B cell (primary cell): ENCODE data around the gene KCNMB2. TPM values are rescaled to one million over a fixed set of nuclear protein-coding genes. Genes with fewer than 3 reads are reported as not detected.

Experiments used
- ATAC-seq: fragments of 200-7000 bp; cut with Tn5 transposase; one replicate; pipeline ENCODE4 v1.10.0; 2021; ENCODE audit warnings: low read depth, mild to moderate bottlenecking, moderate number of reproducible peaks, moderate library complexity
- CTCF ChIA-PET: fragments of 350-600 bp; sonication (Branson Sonifier 250); formaldehyde crosslinking; loops from one replicate; lab custom pipeline; 2021; ENCODE audit warnings: antibody characterized with exemption, inconsistent platforms; lab: Charles Lee
- POLR2A ChIA-PET: fragments of 350-600 bp; sonication (Branson Sonifier 250); formaldehyde crosslinking; loops from one replicate; lab custom pipeline; 2021; ENCODE audit warnings: antibody characterized with exemption; lab: Charles Lee
- DNase-seq: peaks from one replicate; pipeline ENCODE4 v3.0.0; 2013
- H2AFZ ChIP-seq: 2 replicates; pipeline ENCODE4 v1.6.1; 2012; ENCODE audit warnings: mild to moderate bottlenecking, low read depth, low read length; ENCODE audit not compliant: insufficient read depth, poor library complexity, severe bottlenecking
- H3K27ac ChIP-seq, 2 donors: 1 replicate in 1 of 2; 2 replicates in 1 of 2; pipeline ENCODE4 v1.5.1; 2012 to 2013; ENCODE audit warnings: low read length in 2 of 2, mild to moderate bottlenecking in 2 of 2, moderate library complexity in 1 of 2
- H3K27me3 ChIP-seq, 4 experiments: fragments of 200-600 bp in 1 of 4; sonication (generic) in 1 of 4; replicated peaks in 1 of 4; 1 replicate in 2 of 4; 2 replicates in 2 of 4; pipeline versions ENCODE4 v1.6.1 to v1.7.0; 2013 to 2016; ENCODE audit warnings: low read length in 3 of 4, mild to moderate bottlenecking in 2 of 4, mixed read lengths in 1 of 4, moderate library complexity in 1 of 4; ENCODE audit not compliant: insufficient read depth in 4 of 4, control insufficient read depth in 3 of 4; ENCODE audit errors: control extremely low read depth in 1 of 4
- H3K36me3 ChIP-seq, 2 experiments: replicated peaks in 1 of 2; 1 replicate in 1 of 2; 2 replicates in 1 of 2; pipeline versions ENCODE4 v1.6.1 to v1.7.1; 2013; ENCODE audit warnings: low read length in 1 of 2; ENCODE audit not compliant: insufficient read depth in 2 of 2, control insufficient read depth in 1 of 2; ENCODE audit errors: control extremely low read depth in 1 of 2, extremely low read depth in 1 of 2
- H3K4me1 ChIP-seq, 2 donors: fragments of 200-600 bp in 1 of 2; sonication (generic) in 1 of 2; 1 replicate in 1 of 2; 2 replicates in 1 of 2; pipeline versions ENCODE4 v1.5.1 to v1.6.1; 2013 to 2017; ENCODE audit warnings: low read length in 2 of 2; ENCODE audit not compliant: control insufficient read depth in 2 of 2, insufficient read depth in 2 of 2
- H3K4me2 ChIP-seq: replicated peaks from 2 replicates; pipeline ENCODE3; 2012; ENCODE audit warnings: mild to moderate bottlenecking, low read depth, low read length; ENCODE audit not compliant: poor library complexity, severe bottlenecking
- H3K4me3 ChIP-seq, 5 experiments: fragments of 200-600 bp in 1 of 5; sonication (generic) in 1 of 5; 1 replicate in 3 of 5; 2 replicates in 2 of 5; pipeline versions ENCODE4 v1.5.1 to v1.7.0; 2011 to 2016; ENCODE audit warnings: low read length in 4 of 5, mild to moderate bottlenecking in 4 of 5, low read depth in 2 of 5, control low read depth in 1 of 5, moderate library complexity in 1 of 5; ENCODE audit not compliant: insufficient read depth in 1 of 5; ENCODE audit errors: control extremely low read depth in 1 of 5, extremely low read depth in 1 of 5
- H3K79me2 ChIP-seq: fragments of 200-600 bp; sonication (generic); one replicate; pipeline ENCODE4 v1.6.0; 2016; ENCODE audit warnings: low read length; ENCODE audit not compliant: control insufficient read depth, insufficient read depth
- H3K9ac ChIP-seq: fragments of 200-600 bp; sonication (generic); 2 replicates; pipeline ENCODE4 v1.6.1; 2017; ENCODE audit warnings: mild to moderate bottlenecking, low read length, moderate library complexity
- H3K9me3 ChIP-seq, 3 donors: one replicate each; pipeline versions ENCODE4 v1.6.1 to v1.7.1; 2013; ENCODE audit warnings: low read length in 2 of 3; ENCODE audit not compliant: control insufficient read depth in 2 of 3, insufficient read depth in 1 of 3; ENCODE audit errors: control extremely low read depth in 1 of 3
- H4K20me1 ChIP-seq: 2 replicates; pipeline ENCODE4 v1.6.0; 2012; ENCODE audit warnings: mild to moderate bottlenecking, low read length; ENCODE audit not compliant: insufficient read depth, control insufficient read depth, poor library complexity, severe bottlenecking
- H3K27ac Mint-ChIP-seq: one replicate; pipeline ENCODE4 v1.8.0; 2021; ENCODE audit warnings: mixed read lengths
- H3K27me3 Mint-ChIP-seq: one replicate; pipeline ENCODE4 v1.8.0; 2021; ENCODE audit warnings: mixed read lengths
- H3K4me1 Mint-ChIP-seq: one replicate; pipeline ENCODE4 v1.8.0; 2021; ENCODE audit warnings: mixed read lengths
- H3K4me3 Mint-ChIP-seq: one replicate; pipeline ENCODE4 v1.8.0; 2021; ENCODE audit warnings: mixed read lengths
- H3K9me3 Mint-ChIP-seq: one replicate; pipeline ENCODE4 v1.8.0; 2022; ENCODE audit warnings: mixed read lengths; ENCODE audit not compliant: insufficient read depth
- EZH2 ChIP-seq: IDR thresholded peaks from 2 replicates; pipeline ENCODE4 v1.6.1; 2012; ENCODE audit warnings: borderline replicate concordance, low read depth, mild to moderate bottlenecking, moderate library complexity, low read length; ENCODE audit not compliant: insufficient read depth, poor library complexity, severe bottlenecking
- WGBS: methylation state at CpG from one replicate; pipeline ENCODE4 v1.1.5; 2013; ENCODE audit warnings: missing lambda C conversion rate; ENCODE audit not compliant: insufficient coverage; 5-methylcytosine and 5-hydroxymethylcytosine counted together
- intact Hi-C: fragments of 100-400 bp; cut with micrococcal nuclease; formaldehyde crosslinking; loops from one replicate; pipeline ENCODE4 v1.10.0; 2022
- polyA plus RNA-seq: library from polyadenylated mRNA; depleted of rRNA; stranded (reverse); fragments of >200 nt; gene quantifications from 2 replicates; pipeline ENCODE4 v1.2.3, GENCODE V29; 2012
- total RNA-seq, 2 donors: library from RNA; stranded (reverse); fragments of 120-200 nt in 1 of 2; gene quantifications; 1 replicate in 1 of 2; 2 replicates in 1 of 2; pipeline versions ENCODE4 v1.2.3 to v1.2.4, GENCODE V29; 2013 to 2022
- TF ChIP-seq, protein P1 (sequence below): fragments of 200-600 bp; IDR thresholded peaks from one replicate; pipeline ENCODE4 v1.8.0; 2022; ENCODE audit warnings: antibody characterized with exemption, mild to moderate bottlenecking

Gene KCNMB2
- total and polyA plus RNA-seq, 2 donors (not counting 1 experiment from before 2014, with no cell fraction given): not detected

DNA sequence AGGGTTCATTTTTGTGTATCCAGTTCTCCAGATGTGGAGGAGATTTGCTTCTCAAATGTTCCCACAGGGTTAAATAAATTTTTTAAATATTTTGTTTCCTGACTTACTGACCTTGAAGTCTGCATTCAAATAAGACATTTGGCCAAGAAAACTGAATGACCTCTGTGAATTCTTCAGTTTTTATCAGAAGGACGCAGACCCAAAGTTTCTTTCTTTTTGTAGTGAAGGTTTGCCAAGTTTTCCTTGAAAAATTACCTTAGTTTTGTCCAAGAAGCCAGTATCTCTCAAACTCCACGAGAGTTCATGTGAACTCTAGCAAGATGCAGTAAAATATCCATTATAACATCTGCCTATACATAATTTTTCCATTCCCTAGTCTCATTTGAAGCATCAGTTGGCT, 332.4 kb downstream of the KCNMB2 start:
- no peak for TF ChIP-seq EZH2
- TF ChIP-seq, protein P1, sequence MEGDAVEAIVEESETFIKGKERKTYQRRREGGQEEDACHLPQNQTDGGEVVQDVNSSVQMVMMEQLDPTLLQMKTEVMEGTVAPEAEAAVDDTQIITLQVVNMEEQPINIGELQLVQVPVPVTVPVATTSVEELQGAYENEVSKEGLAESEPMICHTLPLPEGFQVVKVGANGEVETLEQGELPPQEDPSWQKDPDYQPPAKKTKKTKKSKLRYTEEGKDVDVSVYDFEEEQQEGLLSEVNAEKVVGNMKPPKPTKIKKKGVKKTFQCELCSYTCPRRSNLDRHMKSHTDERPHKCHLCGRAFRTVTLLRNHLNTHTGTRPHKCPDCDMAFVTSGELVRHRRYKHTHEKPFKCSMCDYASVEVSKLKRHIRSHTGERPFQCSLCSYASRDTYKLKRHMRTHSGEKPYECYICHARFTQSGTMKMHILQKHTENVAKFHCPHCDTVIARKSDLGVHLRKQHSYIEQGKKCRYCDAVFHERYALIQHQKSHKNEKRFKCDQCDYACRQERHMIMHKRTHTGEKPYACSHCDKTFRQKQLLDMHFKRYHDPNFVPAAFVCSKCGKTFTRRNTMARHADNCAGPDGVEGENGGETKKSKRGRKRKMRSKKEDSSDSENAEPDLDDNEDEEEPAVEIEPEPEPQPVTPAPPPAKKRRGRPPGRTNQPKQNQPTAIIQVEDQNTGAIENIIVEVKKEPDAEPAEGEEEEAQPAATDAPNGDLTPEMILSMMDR: no peak
- Histone ChIP-seq H3K27me3 (no peaks in the 10 kb centered on the region), H3K36me3 (no peaks in the 10 kb centered on the region), H4K20me1 (no peaks in the 10 kb centered on the region), H3K79me2 (no peaks in the 10 kb centered on the region), H3K4me3 (no peak overlapping the region), H2AFZ (no peak overlapping the region), H3K4me2 (no peak overlapping the region), H3K9me3 (peaks cover 0 to 2% (median 0%) of the 10 kb centered on the region in 3 donors), H3K9ac (no peak overlapping the region), H3K4me1 (no peaks in the 10 kb centered on the region), H3K27ac (no peak overlapping the region)
- POLR2A ChIA-PET: no interaction called here
- CTCF ChIA-PET: no interaction called here
- 50% methylated on average over 1 of the region's 2 CpGs for WGBS
- H3K4me1 Mint-ChIP-seq: no peaks in the 10 kb centered on the region
- ATAC-seq (no peak), DNase-seq (no peak)
- no peaks in the 10 kb centered on the region for H3K9me3 Mint-ChIP-seq
- H3K4me3 Mint-ChIP-seq: no peak overlapping the region
- H3K27me3 Mint-ChIP-seq: no peaks in the 10 kb centered on the region
- H3K27ac Mint-ChIP-seq: no peak overlapping the region
- intact Hi-C loops: no loop called here

DNA sequence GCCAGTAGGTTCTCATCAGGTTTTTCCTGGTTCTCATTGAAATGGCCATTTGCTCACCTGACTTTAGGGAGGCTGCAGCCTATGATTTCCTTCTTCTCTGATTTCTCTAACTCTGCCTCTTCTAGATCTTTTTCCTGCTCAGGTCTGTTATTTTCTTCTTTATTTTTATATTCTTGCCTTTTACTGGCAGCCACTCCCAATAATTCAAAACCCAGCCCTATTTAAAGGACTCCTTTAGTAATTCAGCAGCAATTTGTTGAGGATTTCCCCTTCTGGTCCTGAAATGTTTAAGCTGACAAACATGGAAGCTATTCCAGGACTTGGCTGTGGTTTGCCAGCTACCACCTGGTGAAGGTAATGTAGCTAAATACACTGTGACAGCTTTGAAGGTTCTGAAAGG, 333.8 kb downstream of the KCNMB2 start:
- ChIA-PET POLR2A (no interaction called here), CTCF (no interaction called here)
- Mint-ChIP-seq H3K9me3 (no peaks in the 10 kb centered on the region), H3K4me1 (no peaks in the 10 kb centered on the region), H3K27ac (no peak overlapping the region), H3K4me3 (no peak overlapping the region), H3K27me3 (no peaks in the 10 kb centered on the region)
- no peaks in the 10 kb centered on the region for H3K27me3 ChIP-seq
- intact Hi-C loops: no loop called here
- H3K36me3 ChIP-seq: no peaks in the 10 kb centered on the region
- peaks cover 0 to 2% (median 0%) of the 10 kb centered on the region in 3 donors for H3K9me3 ChIP-seq
- no peak overlapping the region for H2AFZ ChIP-seq
- DNase-seq (no peak), ATAC-seq (no peak)
- H3K4me3 ChIP-seq: no peak overlapping the region
- no peaks in the 10 kb centered on the region for H3K4me1 ChIP-seq
- no peak overlapping the region for H3K4me2 ChIP-seq
- no peak for TF ChIP-seq EZH2
- TF ChIP-seq, protein P1: no peak
- no peak overlapping the region for H3K9ac ChIP-seq
- no peak overlapping the region for H3K27ac ChIP-seq
- H4K20me1 ChIP-seq: no peaks in the 10 kb centered on the region
- H3K79me2 ChIP-seq: no peaks in the 10 kb centered on the region
